HEK293 (cell line): ENCODE results near the gene CPO.

ENCODE experiments used
- CTCF ChIA-PET: fragments of 350-600 bp; formaldehyde crosslinking; extraction: SDS; loops from one replicate; lab custom pipeline; 2021; ENCODE audit warnings: antibody characterized with exemption; lab: Yijun Ruan, JAX
- POLR2A ChIA-PET: fragments of 300-600 bp; formaldehyde crosslinking; extraction: SDS; loops from one replicate; lab custom pipeline; 2020; ENCODE audit warnings: antibody characterized with exemption, inconsistent platforms; lab: Yijun Ruan, JAX
- H3K27ac ChIP-seq: fragments of 200-500 bp; sonication (Bioruptor generic); 2 replicates; pipeline ENCODE4 v1.5.1; 2014; ENCODE audit warnings: low read depth, low read length, control low read depth, inconsistent platforms; ENCODE audit errors: extremely low read depth
- H3K36me3 ChIP-seq, 2 experiments: fragments of 200-500 bp in 1 of 2; sonication (Bioruptor generic) in 1 of 2; 1 replicate in 1 of 2; 2 replicates in 1 of 2; pipeline ENCODE4 v1.5.1; 2014 to 2017; ENCODE audit warnings: inconsistent platforms in 2 of 2, low read length in 2 of 2; ENCODE audit not compliant: control insufficient read depth in 2 of 2, insufficient read depth in 1 of 2
- H3K4me1 ChIP-seq: fragments of 200-500 bp; sonication (Bioruptor generic); 2 replicates; pipeline ENCODE4 v1.5.1; 2014; ENCODE audit warnings: mild to moderate bottlenecking, low read length, inconsistent platforms; ENCODE audit not compliant: control insufficient read depth, insufficient read depth
- H3K4me3 ChIP-seq: 2 replicates; pipeline ENCODE4 v1.5.1; 2011; ENCODE audit warnings: low read depth, mild to moderate bottlenecking, control low read depth, low read length, moderate library complexity
- H3K9me3 ChIP-seq: fragments of 200-500 bp; sonication (Bioruptor generic); 2 replicates; pipeline ENCODE4 v1.5.1; 2014; ENCODE audit warnings: low read depth, low read length, inconsistent platforms; ENCODE audit not compliant: control insufficient read depth, insufficient read depth
- BCL11A ChIP-seq: fragments of 450-650 bp; formaldehyde crosslinking; IDR thresholded peaks from 2 replicates; pipeline ENCODE4 v1.5.1; 2016; ENCODE audit warnings: low read depth, missing biosample characterization, missing genetic modification characterization
- GLI4 ChIP-seq: fragments of 450-650 bp; formaldehyde crosslinking; IDR thresholded peaks from 2 replicates; pipeline ENCODE4 v1.5.1; 2016; ENCODE audit warnings: missing biosample characterization, missing genetic modification characterization
- HOXD13 ChIP-seq: sonication (generic); formaldehyde crosslinking; IDR thresholded peaks from 2 replicates; pipeline ENCODE4 v1.8.0; 2022; ENCODE audit warnings: missing genetic modification reagents, borderline replicate concordance
- MYNN ChIP-seq: fragments of 450-650 bp; formaldehyde crosslinking; IDR thresholded peaks from 2 replicates; pipeline ENCODE4 v1.5.1; 2016; ENCODE audit warnings: missing biosample characterization, missing genetic modification characterization, borderline replicate concordance
- OSR2 ChIP-seq: fragments of 450-650 bp; formaldehyde crosslinking; IDR thresholded peaks from 2 replicates; pipeline ENCODE4 v1.5.1; 2016; ENCODE audit warnings: missing biosample characterization, missing genetic modification characterization
- SCRT1 ChIP-seq: fragments of 450-650 bp; formaldehyde crosslinking; IDR thresholded peaks from 2 replicates; pipeline ENCODE4 v1.5.1; 2016; ENCODE audit warnings: missing biosample characterization, missing genetic modification characterization, borderline replicate concordance
- TRIM28 ChIP-seq: IDR thresholded peaks from 2 replicates; pipeline ENCODE4 v1.6.1; 2011; ENCODE audit warnings: low read length, control low read depth, borderline replicate concordance
- ZBTB20 ChIP-seq: fragments of 450-650 bp; formaldehyde crosslinking; IDR thresholded peaks from 2 replicates; pipeline ENCODE4 v1.5.1; 2016; ENCODE audit warnings: missing biosample characterization, missing genetic modification characterization
- ZIC2 ChIP-seq: fragments of 450-650 bp; formaldehyde crosslinking; IDR thresholded peaks from 2 replicates; pipeline ENCODE4 v1.5.1; 2016; ENCODE audit warnings: missing biosample characterization, missing genetic modification characterization
- ZNF132 ChIP-seq: fragments of 450-650 bp; formaldehyde crosslinking; IDR thresholded peaks from 2 replicates; pipeline ENCODE4 v1.5.1; 2017; ENCODE audit warnings: missing biosample characterization, missing genetic modification characterization, borderline replicate concordance
- ZNF157 ChIP-seq: fragments of 450-650 bp; formaldehyde crosslinking; IDR thresholded peaks from 2 replicates; pipeline ENCODE4 v1.5.1; 2016; ENCODE audit warnings: missing biosample characterization, missing genetic modification characterization
- ZNF24 ChIP-seq: fragments of 450-650 bp; formaldehyde crosslinking; IDR thresholded peaks from 2 replicates; pipeline ENCODE4 v1.5.1; 2016; ENCODE audit warnings: missing biosample characterization, missing genetic modification characterization
- ZNF350 ChIP-seq: fragments of 450-650 bp; formaldehyde crosslinking; IDR thresholded peaks from 2 replicates; pipeline ENCODE4 v1.5.0; 2017; ENCODE audit warnings: missing biosample characterization, mild to moderate bottlenecking, missing genetic modification characterization
- ZNF394 ChIP-seq: fragments of 450-650 bp; formaldehyde crosslinking; IDR thresholded peaks from 2 replicates; pipeline ENCODE4 v1.5.1; 2016; ENCODE audit warnings: missing biosample characterization, missing genetic modification characterization, mild to moderate bottlenecking, moderate library complexity, borderline replicate concordance
- ZNF433 ChIP-seq: fragments of 450-650 bp; formaldehyde crosslinking; IDR thresholded peaks from 2 replicates; pipeline ENCODE4 v1.5.1; 2016; ENCODE audit warnings: missing biosample characterization, missing genetic modification characterization, low read depth
- ZNF48 ChIP-seq: fragments of 450-650 bp; formaldehyde crosslinking; IDR thresholded peaks from 2 replicates; pipeline ENCODE4 v1.5.1; 2016; ENCODE audit warnings: missing biosample characterization, missing genetic modification characterization
- ZNF501 ChIP-seq: fragments of 450-650 bp; formaldehyde crosslinking; IDR thresholded peaks from 2 replicates; pipeline ENCODE4 v1.5.1; 2016; ENCODE audit warnings: missing biosample characterization, missing genetic modification characterization
- ZNF571 ChIP-seq: fragments of 450-650 bp; formaldehyde crosslinking; IDR thresholded peaks from 2 replicates; pipeline ENCODE4 v1.5.0; 2017; ENCODE audit warnings: missing biosample characterization, missing genetic modification characterization
- ZNF624 ChIP-seq: fragments of 450-650 bp; formaldehyde crosslinking; IDR thresholded peaks from 2 replicates; pipeline ENCODE4 v1.5.1; 2017; ENCODE audit warnings: missing biosample characterization, missing genetic modification characterization
- ZNF626 ChIP-seq: fragments of 450-650 bp; sonication (Bioruptor Pico); formaldehyde crosslinking; IDR thresholded peaks from 2 replicates; pipeline ENCODE4 v1.5.1; 2018; ENCODE audit warnings: missing biosample characterization, missing genetic modification characterization, inconsistent platforms
- TF ChIP-seq, protein P1 (sequence below): fragments of 450-650 bp; IDR thresholded peaks from 2 replicates; pipeline ENCODE4 v1.5.1; 2018; ENCODE audit warnings: missing biosample characterization, missing genetic modification characterization
- TF ChIP-seq, protein P2 (sequence below): fragments of 450-650 bp; formaldehyde crosslinking; IDR thresholded peaks from 2 replicates; pipeline ENCODE4; 2016; ENCODE audit warnings: missing biosample characterization, missing genetic modification characterization
- TF ChIP-seq, protein P3 (sequence below): fragments of 450-650 bp; formaldehyde crosslinking; IDR thresholded peaks from 2 replicates; pipeline ENCODE4 v1.5.1; 2016; ENCODE audit warnings: missing biosample characterization, missing genetic modification characterization, borderline replicate concordance
- TF ChIP-seq, protein P4 (sequence below): fragments of 450-650 bp; formaldehyde crosslinking; IDR thresholded peaks from 2 replicates; pipeline ENCODE4 v1.5.1; 2016; ENCODE audit warnings: missing biosample characterization, missing genetic modification characterization
- TF ChIP-seq, protein P5 (sequence below): fragments of 450-650 bp; formaldehyde crosslinking; IDR thresholded peaks from 2 replicates; pipeline ENCODE4 v1.5.1; 2016; ENCODE audit warnings: missing biosample characterization, missing genetic modification characterization
- TF ChIP-seq, protein P6 (sequence below): fragments of 450-650 bp; formaldehyde crosslinking; IDR thresholded peaks from 2 replicates; pipeline ENCODE4 v1.5.1; 2016; ENCODE audit warnings: missing biosample characterization, missing genetic modification characterization
- TF ChIP-seq, protein P7 (sequence below): fragments of 450-650 bp; formaldehyde crosslinking; IDR thresholded peaks from 2 replicates; pipeline ENCODE4 v1.5.1; 2017; ENCODE audit warnings: missing biosample characterization, missing genetic modification characterization

The CPO gene

DNA sequence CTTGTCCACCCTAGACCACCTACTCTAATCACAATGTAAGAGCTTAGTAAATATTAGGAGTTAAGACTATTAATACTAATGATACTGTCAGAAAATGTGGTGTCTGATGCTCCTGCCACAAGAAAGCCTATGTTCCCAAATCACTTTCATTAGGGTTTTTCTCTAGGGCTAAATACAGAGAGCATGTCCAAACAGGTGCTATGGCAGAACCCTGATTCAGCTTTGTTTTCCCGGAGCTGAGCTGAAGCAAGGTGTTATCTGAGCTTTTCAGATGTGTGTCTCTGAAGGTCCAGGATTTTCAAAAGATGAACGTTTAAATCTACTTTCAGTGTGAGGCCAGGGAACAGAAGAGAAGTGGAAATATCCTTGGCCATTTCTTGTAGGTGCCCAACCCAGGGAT lies 40.6 kb downstream of the CPO start:
- Histone ChIP-seq H3K4me1 (peaks cover 3% of the 10 kb centered on the region; the same call in 1 of the 2 replicates), H3K4me3 (no peak overlapping the region), H3K27ac (no peak overlapping the region), H3K9me3 (no peaks in the 10 kb centered on the region), H3K36me3 (no peaks in the 10 kb centered on the region)
- ChIA-PET POLR2A (no interaction called here), CTCF (interaction anchor here (0.6 to 1.1 kb wide), 5 partner anchors 11 to 881 kb away, joined by 3 to 4 read pairs (median 3); no protein-coding TSS in a partner anchor)
- TF ChIP-seq ZNF394 (no peak), SCRT1 (no peak), ZNF24 (no peak), MYNN (no peak), ZNF48 (no peak), ZNF433 (tag by site-specific recombination) (no peak), GLI4 (no peak), ZNF624 (tag by site-specific recombination) (no peak)
- TF ChIP-seq, protein P1, sequence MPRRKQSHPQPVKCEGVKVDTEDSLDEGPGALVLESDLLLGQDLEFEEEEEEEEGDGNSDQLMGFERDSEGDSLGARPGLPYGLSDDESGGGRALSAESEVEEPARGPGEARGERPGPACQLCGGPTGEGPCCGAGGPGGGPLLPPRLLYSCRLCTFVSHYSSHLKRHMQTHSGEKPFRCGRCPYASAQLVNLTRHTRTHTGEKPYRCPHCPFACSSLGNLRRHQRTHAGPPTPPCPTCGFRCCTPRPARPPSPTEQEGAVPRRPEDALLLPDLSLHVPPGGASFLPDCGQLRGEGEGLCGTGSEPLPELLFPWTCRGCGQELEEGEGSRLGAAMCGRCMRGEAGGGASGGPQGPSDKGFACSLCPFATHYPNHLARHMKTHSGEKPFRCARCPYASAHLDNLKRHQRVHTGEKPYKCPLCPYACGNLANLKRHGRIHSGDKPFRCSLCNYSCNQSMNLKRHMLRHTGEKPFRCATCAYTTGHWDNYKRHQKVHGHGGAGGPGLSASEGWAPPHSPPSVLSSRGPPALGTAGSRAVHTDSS (tag by site-specific recombination): no peak
- TF ChIP-seq, protein P2, sequence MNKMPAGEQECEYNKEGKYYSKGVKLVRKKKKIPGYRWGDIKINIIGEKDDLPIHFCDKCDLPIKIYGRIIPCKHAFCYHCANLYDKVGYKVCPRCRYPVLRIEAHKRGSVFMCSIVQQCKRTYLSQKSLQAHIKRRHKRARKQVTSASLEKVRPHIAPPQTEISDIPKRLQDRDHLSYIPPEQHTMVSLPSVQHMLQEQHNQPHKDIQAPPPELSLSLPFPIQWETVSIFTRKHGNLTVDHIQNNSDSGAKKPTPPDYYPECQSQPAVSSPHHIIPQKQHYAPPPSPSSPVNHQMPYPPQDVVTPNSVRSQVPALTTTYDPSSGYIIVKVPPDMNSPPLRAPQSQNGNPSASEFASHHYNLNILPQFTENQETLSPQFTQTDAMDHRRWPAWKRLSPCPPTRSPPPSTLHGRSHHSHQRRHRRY (tag by site-specific recombination): no peak

DNA sequence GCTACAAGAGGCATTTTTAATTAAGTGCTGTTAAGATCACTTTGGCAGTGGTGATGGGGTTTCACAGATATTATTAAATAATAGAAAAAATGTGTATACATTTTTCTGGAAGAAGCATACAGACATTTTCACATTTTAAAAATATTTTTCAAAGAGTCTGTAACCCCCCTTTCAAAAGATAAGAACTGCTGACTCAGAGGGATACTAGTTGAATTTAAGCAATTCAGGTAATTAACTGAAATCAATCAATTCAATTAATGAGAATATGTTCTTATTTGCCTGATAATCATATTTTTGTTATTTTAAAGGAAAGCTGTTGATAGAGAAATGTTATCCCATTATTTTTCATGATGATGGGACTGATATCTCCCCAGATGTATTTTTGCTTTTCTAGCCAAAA lies 41.1 kb downstream of the CPO start:
- H3K27ac ChIP-seq: no peak overlapping the region
- ChIA-PET POLR2A (no interaction called here), CTCF (interaction anchor here (0.8 to 2.0 kb wide), 4 partner anchors 10 to 493 kb away, joined by 3 to 8 read pairs (median 4); no protein-coding TSS in a partner anchor)
- H3K9me3 ChIP-seq: no peaks in the 10 kb centered on the region
- H3K4me1 ChIP-seq: peaks cover 3% of the 10 kb centered on the region; the same call in 1 of the 2 replicates
- H3K4me3 ChIP-seq: no peak overlapping the region
- no peaks in the 10 kb centered on the region for H3K36me3 ChIP-seq
- TF ChIP-seq TRIM28: no peak
- TF ChIP-seq ZIC2: no peak
- TF ChIP-seq ZBTB20: no peak
- no peak for TF ChIP-seq ZNF48
- TF ChIP-seq ZNF626: no peak
- TF ChIP-seq OSR2 (tag by site-specific recombination): no peak
- no peak for TF ChIP-seq ZNF350
- TF ChIP-seq, protein P3, sequence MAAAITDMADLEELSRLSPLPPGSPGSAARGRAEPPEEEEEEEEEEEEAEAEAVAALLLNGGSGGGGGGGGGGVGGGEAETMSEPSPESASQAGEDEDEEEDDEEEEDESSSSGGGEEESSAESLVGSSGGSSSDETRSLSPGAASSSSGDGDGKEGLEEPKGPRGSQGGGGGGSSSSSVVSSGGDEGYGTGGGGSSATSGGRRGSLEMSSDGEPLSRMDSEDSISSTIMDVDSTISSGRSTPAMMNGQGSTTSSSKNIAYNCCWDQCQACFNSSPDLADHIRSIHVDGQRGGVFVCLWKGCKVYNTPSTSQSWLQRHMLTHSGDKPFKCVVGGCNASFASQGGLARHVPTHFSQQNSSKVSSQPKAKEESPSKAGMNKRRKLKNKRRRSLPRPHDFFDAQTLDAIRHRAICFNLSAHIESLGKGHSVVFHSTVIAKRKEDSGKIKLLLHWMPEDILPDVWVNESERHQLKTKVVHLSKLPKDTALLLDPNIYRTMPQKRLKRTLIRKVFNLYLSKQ: no peak
- no peak for TF ChIP-seq ZNF501 (tag by site-specific recombination)
- TF ChIP-seq, protein P4, sequence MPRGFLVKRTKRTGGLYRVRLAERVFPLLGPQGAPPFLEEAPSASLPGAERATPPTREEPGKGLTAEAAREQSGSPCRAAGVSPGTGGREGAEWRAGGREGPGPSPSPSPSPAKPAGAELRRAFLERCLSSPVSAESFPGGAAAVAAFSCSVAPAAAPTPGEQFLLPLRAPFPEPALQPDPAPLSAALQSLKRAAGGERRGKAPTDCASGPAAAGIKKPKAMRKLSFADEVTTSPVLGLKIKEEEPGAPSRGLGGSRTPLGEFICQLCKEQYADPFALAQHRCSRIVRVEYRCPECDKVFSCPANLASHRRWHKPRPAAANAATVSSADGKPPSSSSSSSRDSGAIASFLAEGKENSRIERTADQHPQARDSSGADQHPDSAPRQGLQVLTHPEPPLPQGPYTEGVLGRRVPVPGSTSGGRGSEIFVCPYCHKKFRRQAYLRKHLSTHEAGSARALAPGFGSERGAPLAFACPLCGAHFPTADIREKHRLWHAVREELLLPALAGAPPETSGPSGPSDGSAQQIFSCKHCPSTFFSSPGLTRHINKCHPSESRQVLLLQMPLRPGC (tag by site-specific recombination): no peak
- TF ChIP-seq, protein P5, sequence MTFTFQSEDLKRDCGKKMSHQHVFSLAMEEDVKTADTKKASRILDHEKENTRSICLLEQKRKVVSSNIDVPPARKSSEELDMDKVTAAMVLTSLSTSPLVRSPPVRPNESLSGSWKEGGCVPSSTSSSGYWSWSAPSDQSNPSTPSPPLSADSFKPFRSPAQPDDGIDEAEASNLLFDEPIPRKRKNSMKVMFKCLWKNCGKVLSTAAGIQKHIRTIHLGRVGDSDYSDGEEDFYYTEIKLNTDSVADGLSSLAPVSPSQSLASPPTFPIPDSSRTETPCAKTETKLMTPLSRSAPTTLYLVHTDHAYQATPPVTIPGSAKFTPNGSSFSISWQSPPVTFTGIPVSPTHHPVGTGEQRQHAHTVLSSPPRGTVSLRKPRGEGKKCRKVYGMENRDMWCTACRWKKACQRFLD (tag by site-specific recombination): no peak
- TF ChIP-seq BCL11A: no peak
- TF ChIP-seq, protein P6, sequence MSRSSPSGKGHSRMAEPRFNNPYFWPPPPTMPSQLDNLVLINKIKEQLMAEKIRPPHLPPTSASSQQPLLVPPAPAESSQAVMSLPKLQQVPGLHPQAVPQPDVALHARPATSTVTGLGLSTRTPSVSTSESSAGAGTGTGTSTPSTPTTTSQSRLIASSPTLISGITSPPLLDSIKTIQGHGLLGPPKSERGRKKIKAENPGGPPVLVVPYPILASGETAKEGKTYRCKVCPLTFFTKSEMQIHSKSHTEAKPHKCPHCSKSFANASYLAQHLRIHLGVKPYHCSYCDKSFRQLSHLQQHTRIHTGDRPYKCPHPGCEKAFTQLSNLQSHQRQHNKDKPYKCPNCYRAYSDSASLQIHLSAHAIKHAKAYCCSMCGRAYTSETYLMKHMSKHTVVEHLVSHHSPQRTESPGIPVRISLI (tag by site-specific recombination): no peak
- TF ChIP-seq ZNF571 (tag by site-specific recombination): no peak
- no peak for TF ChIP-seq ZNF157 (tag by site-specific recombination)
- TF ChIP-seq, protein P7, sequence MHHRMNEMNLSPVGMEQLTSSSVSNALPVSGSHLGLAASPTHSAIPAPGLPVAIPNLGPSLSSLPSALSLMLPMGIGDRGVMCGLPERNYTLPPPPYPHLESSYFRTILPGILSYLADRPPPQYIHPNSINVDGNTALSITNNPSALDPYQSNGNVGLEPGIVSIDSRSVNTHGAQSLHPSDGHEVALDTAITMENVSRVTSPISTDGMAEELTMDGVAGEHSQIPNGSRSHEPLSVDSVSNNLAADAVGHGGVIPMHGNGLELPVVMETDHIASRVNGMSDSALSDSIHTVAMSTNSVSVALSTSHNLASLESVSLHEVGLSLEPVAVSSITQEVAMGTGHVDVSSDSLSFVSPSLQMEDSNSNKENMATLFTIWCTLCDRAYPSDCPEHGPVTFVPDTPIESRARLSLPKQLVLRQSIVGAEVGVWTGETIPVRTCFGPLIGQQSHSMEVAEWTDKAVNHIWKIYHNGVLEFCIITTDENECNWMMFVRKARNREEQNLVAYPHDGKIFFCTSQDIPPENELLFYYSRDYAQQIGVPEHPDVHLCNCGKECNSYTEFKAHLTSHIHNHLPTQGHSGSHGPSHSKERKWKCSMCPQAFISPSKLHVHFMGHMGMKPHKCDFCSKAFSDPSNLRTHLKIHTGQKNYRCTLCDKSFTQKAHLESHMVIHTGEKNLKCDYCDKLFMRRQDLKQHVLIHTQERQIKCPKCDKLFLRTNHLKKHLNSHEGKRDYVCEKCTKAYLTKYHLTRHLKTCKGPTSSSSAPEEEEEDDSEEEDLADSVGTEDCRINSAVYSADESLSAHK (tag by site-specific recombination): no peak
- no peak for TF ChIP-seq ZNF132 (tag by site-specific recombination)
- TF ChIP-seq HOXD13 (CRISPR knock-in tag): no peak
